DND-41 (cell line): Measurements from ENCODE around the gene RTP1.

Experiments used
- ATAC-seq: fragments of 200-7000 bp; cut with Tn5 transposase; 3 replicates; pipeline ENCODE4 v1.9.1; 2021; ENCODE audit warnings: low read depth; ENCODE audit not compliant: insufficient read depth
- DNase-seq: peaks from one replicate; pipeline ENCODE4 v3.0.0-alpha.2; 2020
- H2AFZ ChIP-seq: 2 replicates; pipeline ENCODE4 v1.6.0; 2012; ENCODE audit warnings: low read depth, low read length
- H3K27ac ChIP-seq: 2 replicates; pipeline ENCODE4 v1.5.1; 2012; ENCODE audit warnings: low read length, inconsistent platforms
- H3K27me3 ChIP-seq: fragments of 200-600 bp; sonication (generic); 2 replicates; pipeline ENCODE4 v1.6.0; 2012; ENCODE audit warnings: low read length, mild to moderate bottlenecking, inconsistent platforms; ENCODE audit not compliant: insufficient read depth, poor library complexity
- H3K36me3 ChIP-seq: 2 replicates; pipeline ENCODE4 v1.5.1; 2012; ENCODE audit warnings: low read length, inconsistent platforms; ENCODE audit not compliant: insufficient read depth
- H3K4me1 ChIP-seq: 2 replicates; pipeline ENCODE4 v1.5.1; 2012; ENCODE audit warnings: mild to moderate bottlenecking, low read length; ENCODE audit not compliant: insufficient read depth
- H3K4me2 ChIP-seq: 2 replicates; pipeline ENCODE4 v1.6.0; 2012; ENCODE audit warnings: mild to moderate bottlenecking, moderate library complexity, low read length, inconsistent platforms; ENCODE audit not compliant: insufficient read depth
- H3K4me3 ChIP-seq, 2 experiments: fragments of 200-600 bp in 1 of 2; shearing (Covaris generic) in 1 of 2; 2 replicates each; pipeline ENCODE4 v1.5.1; 2012 to 2016; ENCODE audit warnings: inconsistent platforms in 2 of 2, low read length in 2 of 2, mild to moderate bottlenecking in 2 of 2, low read depth in 1 of 2, moderate library complexity in 1 of 2
- H3K79me2 ChIP-seq: 2 replicates; pipeline ENCODE4 v1.6.0; 2012; ENCODE audit warnings: low read length, inconsistent platforms; ENCODE audit not compliant: insufficient read depth
- H3K9ac ChIP-seq: 2 replicates; pipeline ENCODE4 v1.6.0; 2012; ENCODE audit warnings: low read depth, mild to moderate bottlenecking, inconsistent platforms, low read length, moderate library complexity
- H3K9me3 ChIP-seq: 2 replicates; pipeline ENCODE4 v1.5.1; 2012; ENCODE audit warnings: low read length, moderate library complexity, mild to moderate bottlenecking, inconsistent platforms; ENCODE audit not compliant: insufficient read depth, severe bottlenecking
- H4K20me1 ChIP-seq: 2 replicates; pipeline ENCODE4 v1.6.0; 2012; ENCODE audit warnings: low read length; ENCODE audit not compliant: insufficient read depth
- EZH2 ChIP-seq: IDR thresholded peaks from 3 replicates; pipeline ENCODE4 v1.6.1; 2012; ENCODE audit warnings: borderline replicate concordance, low read depth, mild to moderate bottlenecking, moderate library complexity, low read length, inconsistent platforms; ENCODE audit not compliant: severe bottlenecking
- TF ChIP-seq, protein P1 (sequence below): IDR thresholded peaks from 2 replicates; pipeline ENCODE4 v1.5.1; 2012; ENCODE audit warnings: borderline replicate concordance, low read length, moderate library complexity, mild to moderate bottlenecking; ENCODE audit not compliant: poor library complexity, severe bottlenecking; ENCODE audit errors: extremely low read depth

RTP1 gene

DNA sequence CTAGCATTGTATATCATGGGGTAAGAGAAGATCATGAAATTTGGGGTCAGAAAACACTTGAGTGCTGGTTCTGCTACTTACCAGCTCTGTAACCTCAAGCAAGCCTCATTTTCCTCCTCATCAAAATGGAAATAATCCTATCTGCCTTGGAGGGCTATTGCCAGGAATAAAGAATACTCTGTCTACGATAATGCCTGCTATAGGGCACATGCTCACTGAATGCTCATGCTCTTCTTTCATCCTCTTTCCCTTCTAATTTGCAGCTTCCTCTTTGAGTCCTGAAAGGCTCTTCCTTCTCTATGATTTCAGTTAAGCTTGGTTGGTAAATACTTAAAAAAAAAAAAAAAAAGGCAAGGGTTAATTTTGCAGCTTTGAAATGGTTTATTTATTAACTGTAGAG, 12.8 kb downstream of the RTP1 start:
- Histone ChIP-seq H2AFZ (no peak overlapping the region), H3K27ac (no peak overlapping the region), H3K36me3 (no peaks in the 10 kb centered on the region), H3K4me2 (no peak overlapping the region), H4K20me1 (no peaks in the 10 kb centered on the region), H3K79me2 (no peaks in the 10 kb centered on the region), H3K4me3 (no peak overlapping the region), H3K27me3 (peaks cover 20% of the 10 kb centered on the region), H3K9ac (no peak overlapping the region), H3K9me3 (no peaks in the 10 kb centered on the region), H3K4me1 (no peaks in the 10 kb centered on the region)
- no peak for ATAC-seq
- TF ChIP-seq, protein P1, sequence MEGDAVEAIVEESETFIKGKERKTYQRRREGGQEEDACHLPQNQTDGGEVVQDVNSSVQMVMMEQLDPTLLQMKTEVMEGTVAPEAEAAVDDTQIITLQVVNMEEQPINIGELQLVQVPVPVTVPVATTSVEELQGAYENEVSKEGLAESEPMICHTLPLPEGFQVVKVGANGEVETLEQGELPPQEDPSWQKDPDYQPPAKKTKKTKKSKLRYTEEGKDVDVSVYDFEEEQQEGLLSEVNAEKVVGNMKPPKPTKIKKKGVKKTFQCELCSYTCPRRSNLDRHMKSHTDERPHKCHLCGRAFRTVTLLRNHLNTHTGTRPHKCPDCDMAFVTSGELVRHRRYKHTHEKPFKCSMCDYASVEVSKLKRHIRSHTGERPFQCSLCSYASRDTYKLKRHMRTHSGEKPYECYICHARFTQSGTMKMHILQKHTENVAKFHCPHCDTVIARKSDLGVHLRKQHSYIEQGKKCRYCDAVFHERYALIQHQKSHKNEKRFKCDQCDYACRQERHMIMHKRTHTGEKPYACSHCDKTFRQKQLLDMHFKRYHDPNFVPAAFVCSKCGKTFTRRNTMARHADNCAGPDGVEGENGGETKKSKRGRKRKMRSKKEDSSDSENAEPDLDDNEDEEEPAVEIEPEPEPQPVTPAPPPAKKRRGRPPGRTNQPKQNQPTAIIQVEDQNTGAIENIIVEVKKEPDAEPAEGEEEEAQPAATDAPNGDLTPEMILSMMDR: no peak
- no peak for TF ChIP-seq EZH2
- DNase-seq: no peak

DNA sequence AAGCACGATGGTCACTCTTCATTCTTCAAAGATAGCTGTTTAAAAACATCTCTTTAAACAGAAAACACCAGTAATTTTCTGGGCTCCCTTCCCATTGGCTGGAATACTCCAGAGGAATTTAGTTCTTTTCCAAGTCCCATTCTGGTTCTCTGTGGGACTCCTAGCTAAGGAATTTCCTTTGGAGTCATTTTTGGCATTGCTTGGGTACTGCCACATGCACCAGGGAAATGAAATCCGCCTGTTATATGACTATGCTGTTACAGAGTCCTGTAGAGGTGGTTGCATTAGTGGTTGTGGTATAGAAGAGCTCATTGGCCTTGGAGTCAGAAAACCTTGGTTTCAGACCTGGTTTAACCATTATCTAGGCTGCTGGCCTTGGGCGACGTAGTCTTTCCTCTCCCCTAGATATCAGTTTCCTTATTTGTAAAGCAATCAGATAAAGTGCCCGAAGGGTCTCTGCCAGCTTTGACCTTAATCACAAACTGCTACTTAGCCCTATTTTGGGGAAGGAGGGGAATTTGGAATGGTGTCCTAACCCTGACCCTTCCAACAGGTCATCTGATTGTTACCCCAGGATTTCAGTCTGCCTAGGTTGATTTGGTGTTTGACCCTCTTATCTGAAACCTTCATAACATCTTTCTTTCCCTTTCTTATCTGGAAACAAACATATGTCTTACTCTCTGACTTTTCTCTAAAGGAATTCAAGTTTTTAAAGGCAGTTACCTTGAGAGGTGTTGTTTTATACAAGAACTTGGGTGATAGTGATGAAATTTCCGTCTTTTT, 13.4 kb downstream of the RTP1 start:
- Histone ChIP-seq H3K27me3 (peaks cover 17% of the 10 kb centered on the region), H3K36me3 (no peaks in the 10 kb centered on the region), H3K27ac (no peak overlapping the region), H3K4me3 (no peak overlapping the region), H3K9ac (no peak overlapping the region), H3K79me2 (no peaks in the 10 kb centered on the region), H3K4me2 (no peak overlapping the region), H3K4me1 (no peaks in the 10 kb centered on the region), H3K9me3 (no peaks in the 10 kb centered on the region), H4K20me1 (no peaks in the 10 kb centered on the region), H2AFZ (no peak overlapping the region)
- ATAC-seq (no peak), DNase-seq (no peak)
- TF ChIP-seq EZH2: no peak
- TF ChIP-seq, protein P1: no peak

DNA sequence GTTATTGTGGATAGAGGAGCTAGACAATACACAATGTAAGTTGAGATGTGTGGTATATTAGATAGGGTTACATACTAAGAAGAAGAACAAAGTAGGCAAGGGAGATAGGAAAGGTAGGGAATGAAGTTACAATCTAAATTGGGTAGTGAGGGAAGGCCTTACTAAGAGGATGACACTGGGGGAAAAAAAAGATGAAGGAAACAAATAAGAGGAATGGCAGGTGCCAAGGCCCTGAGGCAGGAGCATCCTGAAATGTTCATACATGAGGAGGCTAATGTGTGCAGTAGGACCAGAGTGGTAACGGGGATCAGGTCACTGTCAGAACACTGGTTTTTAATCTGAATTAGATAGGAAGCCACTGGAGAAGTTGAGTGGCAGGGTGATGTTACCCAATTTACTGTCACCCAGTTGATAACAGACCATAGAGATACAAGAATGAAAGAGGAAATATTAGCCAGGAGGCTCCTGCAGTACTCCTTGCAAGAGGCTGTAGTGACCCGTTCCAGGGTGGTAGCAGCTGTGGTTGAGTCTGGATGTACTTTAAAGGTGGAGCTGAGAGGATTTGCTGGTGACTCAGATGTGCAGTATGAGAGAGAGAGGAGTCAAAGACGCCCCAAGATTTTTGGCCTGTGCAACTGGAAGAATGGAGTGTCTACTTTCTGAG, 14.4 kb downstream of the RTP1 start:
- ATAC-seq: no peak
- TF ChIP-seq, protein P1: no peak
- TF ChIP-seq EZH2: no peak
- H3K27me3 ChIP-seq: peaks cover 17% of the 10 kb centered on the region
- H3K9me3 ChIP-seq: no peaks in the 10 kb centered on the region
- no peaks in the 10 kb centered on the region for H3K4me1 ChIP-seq
- no peaks in the 10 kb centered on the region for H3K79me2 ChIP-seq
- H4K20me1 ChIP-seq: no peaks in the 10 kb centered on the region
- no peak overlapping the region for H3K27ac ChIP-seq
- H3K36me3 ChIP-seq: no peaks in the 10 kb centered on the region
- no peak overlapping the region for H2AFZ ChIP-seq
- no peak overlapping the region for H3K9ac ChIP-seq
- no peak overlapping the region for H3K4me2 ChIP-seq
- DNase-seq: no peak
- H3K4me3 ChIP-seq: no peak overlapping the region
